Esophagus muscularis mucosa (tissue), 4 donors: ENCODE measurements around the gene NOX5. TPM values are rescaled to one million over a fixed set of nuclear protein-coding genes. Genes with fewer than 3 reads are reported as not detected.

Experiments used
- DNase-seq: peaks from one replicate; pipeline ENCODE4 v3.0.0-alpha.2; 2017; ENCODE audit errors: extremely low spot score
- H3K27ac ChIP-seq, 4 donors: fragments of 200-600 bp; sonication (generic); replicated peaks in 1 of 4; 1 replicate in 3 of 4; 2 replicates in 1 of 4; pipeline ENCODE4 v1.5.1; 2016 to 2019; ENCODE audit warnings: mild to moderate bottlenecking in 1 of 4
- H3K27me3 ChIP-seq, 4 donors: fragments of 200-600 bp; sonication (generic); one replicate each; pipeline versions ENCODE4 v1.5.1 to v1.6.0; 2016 to 2019
- H3K36me3 ChIP-seq, 4 donors: fragments of 200-600 bp; sonication (generic); one replicate each; pipeline ENCODE4 v1.5.1; 2016 to 2019
- H3K4me1 ChIP-seq, 4 donors: fragments of 200-600 bp; sonication (generic); one replicate each; pipeline ENCODE4 v1.5.1; 2016 to 2019
- H3K4me3 ChIP-seq, 4 donors: fragments of 200-600 bp; sonication (generic); 1 replicate in 2 of 4; 2 replicates in 2 of 4; pipeline ENCODE4 v1.5.1; 2016 to 2019; ENCODE audit warnings: mild to moderate bottlenecking in 4 of 4, moderate library complexity in 1 of 4
- H3K9me3 ChIP-seq, 4 donors: fragments of 200-600 bp; sonication (generic); 1 replicate in 3 of 4; 2 replicates in 1 of 4; pipeline ENCODE4 v1.5.1; 2016 to 2019
- EP300 ChIP-seq: sonication (generic); formaldehyde crosslinking; IDR thresholded peaks from one replicate; pipeline ENCODE4 v1.6.1; 2017; ENCODE audit warnings: antibody characterized with exemption
- POLR2A ChIP-seq: fragments of 450-650 bp; IDR thresholded peaks from one replicate; pipeline ENCODE4 v1.6.1; 2017; ENCODE audit warnings: antibody characterized with exemption, moderate library complexity, mild to moderate bottlenecking, low read depth
- POLR2AphosphoS5 ChIP-seq, 2 donors: sonication (generic); formaldehyde crosslinking; IDR thresholded peaks; one replicate each; pipeline ENCODE4 v1.6.1; 2017; ENCODE audit warnings: antibody characterized with exemption in 2 of 2
- WGBS: methylation state at CpG from one replicate; pipeline ENCODE4 v1.1.5; 2018; 5-methylcytosine and 5-hydroxymethylcytosine counted together
- intact Hi-C: fragments of 100-400 bp; cut with DNase I; formaldehyde crosslinking; loops from one replicate; pipeline ENCODE4 v1.15.1; 2023
- total RNA-seq, 4 donors: library from RNA; depleted of rRNA; stranded (reverse); fragments of >200 nt; gene quantifications; one replicate each; pipeline versions ENCODE4 v1.1.0 to v1.2.1, GENCODE V29; 2016
- TF ChIP-seq, protein P1 (sequence below), 3 experiments: fragments of 200-600 bp in 2 of 3; fragments of 450-650 bp in 1 of 3; sonication (generic) in 2 of 3; IDR thresholded peaks; one replicate each; pipeline ENCODE4 v1.5.1; 2017 to 2019; ENCODE audit warnings: antibody characterized with exemption in 3 of 3, mild to moderate bottlenecking in 2 of 3, moderate library complexity in 1 of 3

The NOX5 gene
- total RNA-seq, 4 donors from 2014 or later = under 0.01 to 0.66 (median 0.34) TPM

DNA sequence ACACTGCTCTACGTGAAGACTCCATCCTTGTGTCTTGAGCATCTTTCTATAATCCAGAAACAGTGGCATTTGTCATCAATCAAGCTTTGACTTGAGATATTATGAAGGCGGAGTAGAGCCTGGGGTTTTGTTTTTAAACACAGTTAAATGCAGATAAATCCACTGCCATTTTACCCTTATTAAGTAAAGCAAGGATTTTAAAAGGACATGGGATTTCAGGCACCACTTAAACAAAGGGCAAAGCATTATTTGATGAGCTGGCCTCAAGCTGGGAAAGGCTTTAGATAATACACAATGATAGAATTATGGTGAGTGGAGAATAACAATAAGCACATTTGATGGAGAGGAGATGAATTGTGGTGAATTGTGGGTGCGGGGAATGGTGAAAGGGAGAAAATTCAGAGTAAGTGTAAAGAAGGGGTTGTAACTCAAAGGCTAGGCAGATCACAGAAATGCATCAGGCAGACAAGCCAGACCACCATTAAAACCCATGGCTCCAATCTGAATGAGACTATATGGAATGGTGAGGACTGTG, 91.0 kb downstream of the NOX5 start:
- no peak overlapping the region for H3K27ac ChIP-seq
- DNase-seq = no peak
- no peaks in the 10 kb centered on the region for H3K27me3 ChIP-seq
- H3K36me3 ChIP-seq = no peaks in the 10 kb centered on the region
- H3K4me1 ChIP-seq = no peaks in the 10 kb centered on the region
- intact Hi-C loops = no loop called here
- no peak for TF ChIP-seq EP300
- TF ChIP-seq, protein P1, sequence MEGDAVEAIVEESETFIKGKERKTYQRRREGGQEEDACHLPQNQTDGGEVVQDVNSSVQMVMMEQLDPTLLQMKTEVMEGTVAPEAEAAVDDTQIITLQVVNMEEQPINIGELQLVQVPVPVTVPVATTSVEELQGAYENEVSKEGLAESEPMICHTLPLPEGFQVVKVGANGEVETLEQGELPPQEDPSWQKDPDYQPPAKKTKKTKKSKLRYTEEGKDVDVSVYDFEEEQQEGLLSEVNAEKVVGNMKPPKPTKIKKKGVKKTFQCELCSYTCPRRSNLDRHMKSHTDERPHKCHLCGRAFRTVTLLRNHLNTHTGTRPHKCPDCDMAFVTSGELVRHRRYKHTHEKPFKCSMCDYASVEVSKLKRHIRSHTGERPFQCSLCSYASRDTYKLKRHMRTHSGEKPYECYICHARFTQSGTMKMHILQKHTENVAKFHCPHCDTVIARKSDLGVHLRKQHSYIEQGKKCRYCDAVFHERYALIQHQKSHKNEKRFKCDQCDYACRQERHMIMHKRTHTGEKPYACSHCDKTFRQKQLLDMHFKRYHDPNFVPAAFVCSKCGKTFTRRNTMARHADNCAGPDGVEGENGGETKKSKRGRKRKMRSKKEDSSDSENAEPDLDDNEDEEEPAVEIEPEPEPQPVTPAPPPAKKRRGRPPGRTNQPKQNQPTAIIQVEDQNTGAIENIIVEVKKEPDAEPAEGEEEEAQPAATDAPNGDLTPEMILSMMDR (IDR thresholded peaks at IDR 0.05) = no peak
- no peak for TF ChIP-seq POLR2A
- no peak for TF ChIP-seq POLR2AphosphoS5 (IDR thresholded peaks at IDR 0.05)
- no peak overlapping the region for H3K4me3 ChIP-seq
- WGBS = 93% methylated on average over 3 of the region's 3 CpGs
- H3K9me3 ChIP-seq = no peaks in the 10 kb centered on the region

DNA sequence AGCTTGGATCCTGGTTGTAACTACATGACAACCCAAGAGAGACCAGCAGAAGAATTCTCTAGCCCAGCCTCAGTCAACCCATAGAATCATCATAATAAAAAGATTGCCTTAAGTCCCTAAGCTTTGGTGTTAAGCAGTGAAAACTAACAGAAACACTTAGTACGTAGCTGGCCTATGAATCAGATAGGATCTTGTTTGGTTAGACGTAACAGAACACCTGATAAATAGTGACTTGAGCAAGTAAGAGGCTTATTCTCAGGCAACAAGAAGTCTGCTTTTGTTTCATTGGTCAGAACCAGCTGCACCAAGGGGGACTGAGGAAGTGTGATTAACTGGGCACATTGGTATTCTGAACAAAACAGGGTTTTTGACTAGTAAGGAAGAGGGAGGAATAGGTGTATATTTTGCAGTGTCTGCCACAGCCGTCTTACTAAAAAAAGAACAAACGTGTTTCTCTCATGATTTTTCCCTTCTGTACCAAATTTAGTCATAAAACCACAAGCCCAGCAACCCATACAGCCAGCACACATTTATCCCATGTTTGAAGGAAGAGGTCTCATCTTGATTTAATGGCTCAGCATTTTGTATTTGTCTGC, 92.6 kb downstream of the NOX5 start:
- Histone ChIP-seq H3K27ac (no peak overlapping the region), H3K4me3 (no peak overlapping the region), H3K36me3 (no peaks in the 10 kb centered on the region), H3K9me3 (no peaks in the 10 kb centered on the region), H3K27me3 (no peaks in the 10 kb centered on the region), H3K4me1 (no peaks in the 10 kb centered on the region)
- DNase-seq = no peak
- intact Hi-C loops = no loop called here
- TF ChIP-seq, protein P1 (IDR thresholded peaks at IDR 0.05) = no peak
- no peak for TF ChIP-seq POLR2AphosphoS5 (IDR thresholded peaks at IDR 0.05)
- TF ChIP-seq EP300 = no peak
- no peak for TF ChIP-seq POLR2A
- 76% methylated on average over 4 of the region's 4 CpGs for WGBS

Other genes with a start within 250 kb of the NOX5 start
- 10 to 100 TPM; 35.3 to 64.1 (median 51.1) TPM for gene ANP32A, start 193.8 kb upstream of the NOX5 start, total RNA-seq
- gene SPESP1, start 84.2 kb upstream of the NOX5 start, total RNA-seq = 1 to 10 TPM; 3.1 to 5.8 (median 3.9) TPM
- 10 to 100 TPM in 1 of 4 donors, 1 to 10 TPM in 3; 9.6 to 13.2 (median 9.8) TPM for gene GLCE, start 145.9 kb downstream of the NOX5 start, total RNA-seq